H1 (cell line): Measurements from ENCODE around the gene DCANP1. TPM values are rescaled to one million over a fixed set of nuclear protein-coding genes. Genes with fewer than 3 reads are reported as not detected.

ENCODE experiments used
- CTCF ChIA-PET: fragments of 300-600 bp; sonication (Branson Sonifier 250); formaldehyde crosslinking; loops from one replicate; lab custom pipeline; 2021; ENCODE audit not compliant: partially characterized antibody; lab: Charles Lee
- POLR2A ChIA-PET: fragments of 300-600 bp; sonication (Branson Sonifier 250); formaldehyde crosslinking; loops from one replicate; lab custom pipeline; 2021; ENCODE audit warnings: inconsistent platforms; ENCODE audit not compliant: partially characterized antibody; lab: Charles Lee
- DNase-seq, 2 experiments: peaks; one replicate each; pipeline versions ENCODE4 v3.0.0 to v3.0.0-alpha.2; 2010 to 2022; ENCODE audit warnings: low spot score in 2 of 2, low read depth in 1 of 2, mixed read lengths in 1 of 2
- FAIRE-seq: peaks from 2 replicates; lab custom pipeline; 2011; peaks lifted over from hg19 to GRCh38; lab: Jason Lieb, UNC
- H2AFZ ChIP-seq: 2 replicates; pipeline ENCODE4 v1.8.1; 2012; ENCODE audit warnings: low read length, inconsistent platforms
- H2AK5ac ChIP-seq: 2 replicates; pipeline ENCODE4 v1.6.1; 2013; ENCODE audit warnings: low read depth, low read length
- H2BK120ac ChIP-seq: replicated peaks from 2 replicates; pipeline ENCODE3; 2013; ENCODE audit warnings: low read depth, low read length, inconsistent platforms
- H2BK12ac ChIP-seq: 2 replicates; pipeline ENCODE4 v1.6.1; 2013; ENCODE audit warnings: low read depth, low read length
- H2BK15ac ChIP-seq: 2 replicates; pipeline ENCODE4 v1.6.1; 2013; ENCODE audit warnings: low read length
- H2BK20ac ChIP-seq: 2 replicates; pipeline ENCODE4 v1.6.1; 2013; ENCODE audit warnings: low read length
- H2BK5ac ChIP-seq: 2 replicates; pipeline ENCODE4 v1.6.1; 2013; ENCODE audit warnings: low read depth, low read length
- H3K14ac ChIP-seq: 2 replicates; pipeline ENCODE4 v1.6.1; 2013; ENCODE audit warnings: inconsistent platforms; ENCODE audit not compliant: insufficient read length
- H3K18ac ChIP-seq: 2 replicates; pipeline ENCODE4 v1.6.1; 2013; ENCODE audit warnings: low read length; ENCODE audit errors: extremely low read depth
- H3K23ac ChIP-seq: 2 replicates; pipeline ENCODE4 v1.6.1; 2013; ENCODE audit warnings: inconsistent platforms; ENCODE audit not compliant: insufficient read length
- H3K23me2 ChIP-seq: 2 replicates; pipeline ENCODE4 v1.6.1; 2013; ENCODE audit warnings: low read depth, low read length
- H3K27ac ChIP-seq: 2 replicates; pipeline ENCODE4 v1.6.1; 2011; ENCODE audit warnings: low read depth, low read length, inconsistent platforms
- H3K27me3 ChIP-seq, 4 experiments: replicated peaks in 1 of 4; 1 replicate in 1 of 4; 2 replicates in 3 of 4; pipeline versions ENCODE4 v1.6.1 to v1.8.1; 2011 to 2013; ENCODE audit warnings: low read length in 3 of 4, mild to moderate bottlenecking in 3 of 4, inconsistent platforms in 2 of 4, mixed read lengths in 2 of 4, moderate library complexity in 1 of 4; ENCODE audit not compliant: control insufficient read depth in 3 of 4, insufficient read depth in 3 of 4; ENCODE audit errors: extremely low read depth in 1 of 4
- H3K36me3 ChIP-seq, 4 experiments: 2 replicates each; pipeline versions ENCODE4 v1.6.1 to v1.8.1; 2011 to 2013; ENCODE audit warnings: mild to moderate bottlenecking in 4 of 4, low read length in 3 of 4, moderate library complexity in 2 of 4, control low read depth in 1 of 4, inconsistent platforms in 1 of 4; ENCODE audit not compliant: insufficient read depth in 4 of 4, control insufficient read depth in 2 of 4
- H3K4ac ChIP-seq: replicated peaks from 2 replicates; pipeline ENCODE3; 2013; ENCODE audit warnings: low read length, low read depth, mixed read lengths, inconsistent platforms; ENCODE audit not compliant: insufficient read length
- H3K4me1 ChIP-seq, 4 experiments: replicated peaks in 1 of 4; 1 replicate in 1 of 4; 2 replicates in 3 of 4; pipeline versions ENCODE4 v1.6.1 to v1.8.1; 2011 to 2013; ENCODE audit warnings: low read length in 3 of 4, inconsistent platforms in 2 of 4, mixed read lengths in 1 of 4; ENCODE audit not compliant: insufficient read depth in 4 of 4, control insufficient read depth in 3 of 4
- H3K4me2 ChIP-seq, 2 experiments: 2 replicates each; pipeline versions ENCODE4 v1.6.1 to v1.8.1; 2011 to 2013; ENCODE audit warnings: low read depth in 2 of 2, low read length in 2 of 2, control low read depth in 1 of 2, inconsistent platforms in 1 of 2, mild to moderate bottlenecking in 1 of 2; ENCODE audit not compliant: insufficient read depth in 1 of 2
- H3K4me3 ChIP-seq, 4 experiments: fragments of 200-600, 300-600 bp in 1 of 4; sonication (generic), shearing (Covaris generic), sonication (Bioruptor Twin) in 1 of 4; 2 replicates each; pipeline versions ENCODE4 v1.5.1 to v1.8.1; 2011 to 2016; ENCODE audit warnings: low read length in 4 of 4, low read depth in 3 of 4, control low read depth in 2 of 4, inconsistent platforms in 2 of 4, mild to moderate bottlenecking in 2 of 4, mixed read lengths in 1 of 4, moderate library complexity in 1 of 4; ENCODE audit not compliant: insufficient read depth in 2 of 4; ENCODE audit errors: extremely low read depth in 1 of 4
- H3K56ac ChIP-seq: replicated peaks from 2 replicates; pipeline ENCODE3; 2013; ENCODE audit warnings: low read depth, mild to moderate bottlenecking, mixed read lengths, low read length, inconsistent platforms; ENCODE audit not compliant: insufficient read length
- H3K79me1 ChIP-seq: 2 replicates; pipeline ENCODE4 v1.6.1; 2013; ENCODE audit warnings: low read depth, low read length, control low read depth
- H3K79me2 ChIP-seq, 2 experiments: 2 replicates each; pipeline versions ENCODE4 v1.6.1 to v1.8.1; 2012 to 2013; ENCODE audit warnings: low read length in 2 of 2, mild to moderate bottlenecking in 2 of 2, inconsistent platforms in 1 of 2; ENCODE audit not compliant: insufficient read depth in 2 of 2, control insufficient read depth in 1 of 2
- H3K9ac ChIP-seq, 4 experiments: replicated peaks in 1 of 4; 1 replicate in 1 of 4; 2 replicates in 3 of 4; pipeline versions ENCODE4 v1.6.1 to v1.8.1; 2011 to 2013; ENCODE audit warnings: low read depth in 3 of 4, low read length in 3 of 4, control low read depth in 2 of 4, mild to moderate bottlenecking in 2 of 4, moderate library complexity in 2 of 4, inconsistent platforms in 1 of 4; ENCODE audit errors: extremely low read depth in 1 of 4
- H3K9me3 ChIP-seq, 2 experiments: 2 replicates each; pipeline versions ENCODE4 v1.6.1 to v1.8.1; 2012 to 2013; ENCODE audit warnings: mild to moderate bottlenecking in 2 of 2, moderate library complexity in 2 of 2, control low read depth in 1 of 2, inconsistent platforms in 1 of 2, low read depth in 1 of 2, low read length in 1 of 2, mixed read lengths in 1 of 2; ENCODE audit not compliant: insufficient read depth in 2 of 2
- H4K20me1 ChIP-seq, 2 experiments: replicated peaks in 1 of 2; 2 replicates each; pipeline versions ENCODE3 to v1.8.1; 2011 to 2013; ENCODE audit warnings: inconsistent platforms in 2 of 2, low read length in 2 of 2, mild to moderate bottlenecking in 1 of 2; ENCODE audit not compliant: insufficient read depth in 2 of 2, control insufficient read depth in 1 of 2
- H4K5ac ChIP-seq: 2 replicates; pipeline ENCODE4 v1.6.1; 2013; ENCODE audit warnings: low read length, low read depth, mixed read lengths, inconsistent platforms; ENCODE audit not compliant: insufficient read length
- H4K8ac ChIP-seq: 2 replicates; pipeline ENCODE4 v1.8.0; 2013; ENCODE audit warnings: mild to moderate bottlenecking, moderate library complexity, low read length, inconsistent platforms; ENCODE audit not compliant: insufficient read depth; ENCODE audit errors: extremely low read depth
- H4K91ac ChIP-seq: replicated peaks from 2 replicates; pipeline ENCODE3; 2013; ENCODE audit warnings: low read length, mixed read lengths, inconsistent platforms; ENCODE audit not compliant: insufficient read length
- BACH1 ChIP-seq: IDR thresholded peaks from 2 replicates; pipeline ENCODE4 v1.6.1; 2012; ENCODE audit warnings: low read length, improper control_type of control experiment
- BCL11A ChIP-seq, 2 experiments: IDR thresholded peaks; one replicate each; pipeline ENCODE4 v1.6.1; 2011; ENCODE audit warnings: low read depth in 2 of 2, low read length in 2 of 2, mild to moderate bottlenecking in 2 of 2
- CHD2 ChIP-seq: IDR thresholded peaks from 2 replicates; pipeline ENCODE4 v1.6.1; 2012; ENCODE audit warnings: low read length, improper control_type of control experiment
- CREB1 ChIP-seq: IDR thresholded peaks from 2 replicates; pipeline ENCODE4 v1.6.1; 2012; ENCODE audit warnings: inconsistent platforms
- CTBP2 ChIP-seq: IDR thresholded peaks from 2 replicates; pipeline ENCODE4 v1.7.0; 2011; ENCODE audit warnings: borderline replicate concordance, mild to moderate bottlenecking, moderate library complexity, mixed read lengths, low read length; ENCODE audit not compliant: insufficient read depth, insufficient read length
- EZH2 ChIP-seq: fragments of 200-600 bp; sonication (generic); IDR thresholded peaks from 2 replicates; pipeline ENCODE4 v1.7.1; 2012; ENCODE audit warnings: low read depth, mild to moderate bottlenecking, moderate library complexity, low read length, inconsistent platforms; ENCODE audit not compliant: severe bottlenecking
- FOSL1 ChIP-seq: IDR thresholded peaks from 2 replicates; pipeline ENCODE4 v1.6.1; 2011; ENCODE audit warnings: mild to moderate bottlenecking, low read depth, low read length, moderate library complexity; ENCODE audit not compliant: insufficient read depth
- JUND ChIP-seq: IDR thresholded peaks from 2 replicates; pipeline ENCODE4 v1.6.1; 2011; ENCODE audit warnings: mild to moderate bottlenecking, improper control_type of control experiment, low read length
- RNF2 ChIP-seq: fragments of 200-900, 300-1000 bp; sonication (generic); IDR thresholded peaks from 2 replicates; pipeline ENCODE4 v1.7.1; 2016; ENCODE audit warnings: borderline replicate concordance, low read depth, mild to moderate bottlenecking, antibody characterized with exemption, low read length; ENCODE audit not compliant: poor library complexity, severe bottlenecking; ENCODE audit errors: missing control alignments
- SIN3A ChIP-seq, 2 experiments: IDR thresholded peaks in 1 of 2; conservative IDR thresholded peaks in 1 of 2; 2 replicates each; pipeline ENCODE4 v1.6.1; 2011 to 2012; ENCODE audit warnings: low read length in 2 of 2, improper control_type of control experiment in 1 of 2, low read depth in 1 of 2, mild to moderate bottlenecking in 1 of 2
- SP2 ChIP-seq: IDR thresholded peaks from 2 replicates; pipeline ENCODE4 v1.6.1; 2012; ENCODE audit warnings: mild to moderate bottlenecking, low read length, inconsistent platforms
- WGBS, 2 experiments: shearing (Covaris generic) in 1 of 2; methylation state at CpG; one replicate each; pipeline versions ENCODE4 v1.1.6 to v1.1.7; 2013 to 2015; ENCODE audit warnings: low lambda C conversion rate in 2 of 2, mixed read lengths in 2 of 2, inconsistent platforms in 1 of 2, low coverage in 1 of 2, missing lambda C conversion rate in 1 of 2; ENCODE audit not compliant: insufficient replicate concordance in 2 of 2, insufficient coverage in 1 of 2, insufficient read length in 1 of 2; ENCODE audit errors: extremely low coverage in 1 of 2, missing lambda C conversion rate in 1 of 2; 5-methylcytosine and 5-hydroxymethylcytosine counted together
- polyA plus RNA-seq, 7 experiments: library from polyadenylated mRNA; depleted of rRNA in 3 of 7; stranded (reverse) in 5 of 7; unstranded in 2 of 7; fragments of >200 nt in 5 of 7; fragments of 200-250 nt in 2 of 7; gene quantifications; 1 replicate in 5 of 7; 2 replicates in 1 of 7; 4 replicates in 1 of 7; pipeline versions ENCODE4 v1.2.1 to v1.2.3, GENCODE V29; 2011 to 2013; ENCODE audit warnings: missing spikeins in 2 of 7, mixed read lengths in 2 of 7
- total RNA-seq: library from RNA; stranded (reverse); fragmentation: NEBNext Ultra II Directional; extraction: Animal tissue kit (Norgen Biotek cat#: 25700); gene quantifications from 2 replicates; pipeline ENCODE4 v1.2.1, GENCODE V29; 2021

Gene DCANP1
- total and polyA plus RNA-seq, 2 of the 8 experiments (the other 6 are each of a cell fraction or from before 2014, with no cell fraction given): not detected

GRCh38 chr5:135405082-135405481 is 42.1 kb downstream of the DCANP1 start:
- H3K4ac ChIP-seq: no peak overlapping the region
- FAIRE-seq: no peak
- H3K23ac ChIP-seq: no peak overlapping the region
- H3K27me3 ChIP-seq: peaks cover 6 to 27% (median 25%) of the 10 kb centered on the region in 4 experiments
- no peak overlapping the region for H2AK5ac ChIP-seq
- no peak overlapping the region for H3K56ac ChIP-seq
- POLR2A ChIA-PET: interaction anchor here (0.6 kb wide), 1 partner anchor 22 kb away, joined by 4 read pairs; no protein-coding TSS in a partner anchor
- H3K23me2 ChIP-seq: peaks cover 5% of the 10 kb centered on the region
- 85% methylated on average over 2 of the region's 2 CpGs; no CpG with 5 or more reads in 1 of the 2 experiments for WGBS, 2 experiments
- no peak overlapping the region for H2BK15ac ChIP-seq
- no peak overlapping the region for H2AFZ ChIP-seq
- H3K27ac ChIP-seq: no peak overlapping the region
- no peak overlapping the region for H3K14ac ChIP-seq
- H3K79me2 ChIP-seq: no peaks in the 10 kb centered on the region
- H3K4me1 ChIP-seq: peaks cover 4 to 12% (median 5%) of the 10 kb centered on the region in 4 experiments; a peak in 6 of 7 replicates
- no peaks in the 10 kb centered on the region; a peak in 1 of 8 replicates for H3K36me3 ChIP-seq
- H4K91ac ChIP-seq: no peak overlapping the region
- CTCF ChIA-PET: no interaction called here
- H3K4me3 ChIP-seq: no peak overlapping the region
- H3K18ac ChIP-seq: no peak overlapping the region
- H4K20me1 ChIP-seq: peaks cover 0 to 3% of the 10 kb centered on the region in 2 experiments
- H2BK12ac ChIP-seq: no peak overlapping the region
- no peaks in the 10 kb centered on the region for H3K79me1 ChIP-seq
- H3K9ac ChIP-seq: no peak overlapping the region
- H2BK5ac ChIP-seq: no peak overlapping the region
- no peak overlapping the region for H2BK120ac ChIP-seq
- H4K5ac ChIP-seq: no peak overlapping the region
- H3K9me3 ChIP-seq: peaks cover 0 to 9% of the 10 kb centered on the region in 2 experiments; a peak in 3 of 4 replicates
- H2BK20ac ChIP-seq: no peak overlapping the region
- no peak for DNase-seq
- no peak overlapping the region for H3K4me2 ChIP-seq
- no peak overlapping the region for H4K8ac ChIP-seq
- TF ChIP-seq SP2 (no peak), EZH2 (no peak), BCL11A (IDR thresholded peaks at IDR 0.05; ENCODE audit: low read depth in 2 of 2, low read length in 2 of 2) (no peak), CREB1 (no peak), RNF2 (no peak), CHD2 (no peak), BACH1 (no peak), JUND (no peak), CTBP2 (no peak), FOSL1 (no peak), SIN3A (conservative IDR thresholded peaks at IDR 0.05 in 1 of 2, IDR thresholded peaks at IDR 0.05 in 1 of 2; ENCODE audit: low read depth in 1 of 2, low read length in 2 of 2) (no peak)
